Fibroblast of lung (primary cell): ENCODE data around the gene SNX13.

Experiments
- EZH2 ChIP-seq: IDR thresholded peaks from 2 replicates; pipeline ENCODE4 v1.5.1; 2012; ENCODE audit warnings: low read length, control low read depth, mild to moderate bottlenecking; ENCODE audit errors: missing control alignments
- TF ChIP-seq, protein P1 (sequence below), 2 donors: IDR thresholded peaks in 1 of 2; conservative IDR thresholded peaks in 1 of 2; 1 replicate in 1 of 2; 2 replicates in 1 of 2; pipeline ENCODE4 v1.5.1; 2011 to 2012; ENCODE audit warnings: low read length in 2 of 2, control low read depth in 1 of 2, inconsistent platforms in 1 of 2, low read depth in 1 of 2, mild to moderate bottlenecking in 1 of 2

DNA sequence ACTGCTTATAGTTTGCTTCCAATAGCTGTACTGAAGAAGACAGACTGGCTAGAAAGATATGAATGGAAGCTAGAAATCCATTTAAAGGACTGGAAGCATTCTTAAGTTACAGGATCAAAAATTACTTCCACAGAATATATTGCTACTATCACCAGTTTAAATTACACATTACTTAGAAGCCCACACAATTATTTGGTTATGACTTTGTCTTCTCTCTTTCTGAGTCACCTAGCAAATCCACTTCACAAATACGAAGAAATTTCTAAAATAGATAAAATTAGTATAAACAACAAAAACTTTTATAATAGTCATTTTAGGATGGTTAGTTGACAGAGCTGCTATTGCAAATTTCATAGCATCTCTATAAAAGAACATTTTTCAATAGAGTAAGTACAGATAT lies 108.1 kb downstream of the SNX13 start:
- TF ChIP-seq, protein P1, sequence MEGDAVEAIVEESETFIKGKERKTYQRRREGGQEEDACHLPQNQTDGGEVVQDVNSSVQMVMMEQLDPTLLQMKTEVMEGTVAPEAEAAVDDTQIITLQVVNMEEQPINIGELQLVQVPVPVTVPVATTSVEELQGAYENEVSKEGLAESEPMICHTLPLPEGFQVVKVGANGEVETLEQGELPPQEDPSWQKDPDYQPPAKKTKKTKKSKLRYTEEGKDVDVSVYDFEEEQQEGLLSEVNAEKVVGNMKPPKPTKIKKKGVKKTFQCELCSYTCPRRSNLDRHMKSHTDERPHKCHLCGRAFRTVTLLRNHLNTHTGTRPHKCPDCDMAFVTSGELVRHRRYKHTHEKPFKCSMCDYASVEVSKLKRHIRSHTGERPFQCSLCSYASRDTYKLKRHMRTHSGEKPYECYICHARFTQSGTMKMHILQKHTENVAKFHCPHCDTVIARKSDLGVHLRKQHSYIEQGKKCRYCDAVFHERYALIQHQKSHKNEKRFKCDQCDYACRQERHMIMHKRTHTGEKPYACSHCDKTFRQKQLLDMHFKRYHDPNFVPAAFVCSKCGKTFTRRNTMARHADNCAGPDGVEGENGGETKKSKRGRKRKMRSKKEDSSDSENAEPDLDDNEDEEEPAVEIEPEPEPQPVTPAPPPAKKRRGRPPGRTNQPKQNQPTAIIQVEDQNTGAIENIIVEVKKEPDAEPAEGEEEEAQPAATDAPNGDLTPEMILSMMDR (conservative IDR thresholded peaks at IDR 0.05 in 1 of 2, IDR thresholded peaks at IDR 0.05 in 1 of 2; ENCODE audit: low read depth in 1 of 2, low read length in 2 of 2) = no peak
- no peak for TF ChIP-seq EZH2
